ENCODE measurements around the gene MTCL1. TPM values are rescaled to one million over a fixed set of nuclear protein-coding genes. Genes with fewer than 3 reads are reported as not detected.

The MTCL1 gene
- total and polyA plus RNA-seq, 2 of the 8 experiments (the other 6 are each of a cell fraction or from before 2014, with no cell fraction given) = 16.6 to 60.8 TPM

GRCh38 chr18:8744656-8745055, 39.3 kb downstream of the MTCL1 start (continued):
- TF ChIP-seq CBX8 (IDR thresholded peaks at IDR 0.05; ENCODE audit: borderline replicate concordance, low read depth, low read length) = no peak
